IMR-90 (cell line): ENCODE data around the gene VKORC1L1. TPM values are rescaled to one million over a fixed set of nuclear protein-coding genes. Genes with fewer than 3 reads are reported as not detected.

ENCODE experiments used
- ATAC-seq: fragments of 200-7000 bp; cut with Tn5 transposase; 2 replicates; pipeline ENCODE4 v1.9.1; 2020; ENCODE audit warnings: low read depth, mild to moderate bottlenecking, moderate library complexity
- BruUV-seq: library from RNA; stranded (reverse); fragments of 400-500 nt; replicated peaks from 2 replicates; lab custom pipeline; 2021; lab: Mats Ljungman, UMichigan
- CTCF ChIA-PET: fragments of 300-600 bp; formaldehyde crosslinking; extraction: SDS; loops from one replicate; lab custom pipeline; 2021; ENCODE audit warnings: antibody characterized with exemption; lab: Yijun Ruan, JAX
- POLR2A ChIA-PET: fragments of 300-600 bp; sonication (Branson Sonifier 250); formaldehyde crosslinking; loops from one replicate; lab custom pipeline; 2022; ENCODE audit warnings: antibody characterized with exemption; ENCODE audit not compliant: unreplicated experiment; lab: Charles Lee
- DNase-seq: peaks from one replicate; pipeline ENCODE4 v3.0.0; 2013
- H2AFZ ChIP-seq: replicated peaks from 2 replicates; pipeline ENCODE3; 2013; ENCODE audit warnings: low read length, mild to moderate bottlenecking; ENCODE audit not compliant: poor library complexity
- H2AK5ac ChIP-seq: 2 replicates; pipeline ENCODE4 v1.6.1; 2013; ENCODE audit warnings: low read depth, low read length, inconsistent platforms
- H2AK9ac ChIP-seq: replicated peaks from 2 replicates; pipeline ENCODE3; 2013; ENCODE audit warnings: mild to moderate bottlenecking, low read depth, low read length, moderate library complexity; ENCODE audit not compliant: poor library complexity
- H2BK120ac ChIP-seq: 2 replicates; pipeline ENCODE4 v1.6.1; 2013; ENCODE audit warnings: low read depth, low read length, inconsistent platforms
- H2BK15ac ChIP-seq: 3 replicates; pipeline ENCODE4 v1.6.1; 2013; ENCODE audit warnings: low read depth, low read length, inconsistent platforms
- H2BK20ac ChIP-seq: 2 replicates; pipeline ENCODE4 v1.6.1; 2013; ENCODE audit warnings: low read depth, mild to moderate bottlenecking, inconsistent platforms, low read length, moderate library complexity
- H2BK5ac ChIP-seq: 2 replicates; pipeline ENCODE4 v1.6.1; 2013; ENCODE audit warnings: mild to moderate bottlenecking, low read depth, low read length, inconsistent platforms; ENCODE audit not compliant: poor library complexity, severe bottlenecking
- H3K14ac ChIP-seq: replicated peaks from 2 replicates; pipeline ENCODE4 v1.6.1; 2013; ENCODE audit warnings: low read depth, low read length, inconsistent platforms
- H3K18ac ChIP-seq: 2 replicates; pipeline ENCODE4 v1.6.1; 2013; ENCODE audit warnings: low read depth, low read length, control low read depth
- H3K23ac ChIP-seq: 2 replicates; pipeline ENCODE4 v1.6.1; 2013; ENCODE audit warnings: low read depth, low read length, inconsistent platforms
- H3K27ac ChIP-seq: 2 replicates; pipeline ENCODE4 v1.5.1; 2013; ENCODE audit warnings: mild to moderate bottlenecking, control low read depth, low read length; ENCODE audit not compliant: insufficient read depth
- H3K27me3 ChIP-seq: 2 replicates; pipeline ENCODE4 v1.6.1; 2013; ENCODE audit warnings: low read length; ENCODE audit not compliant: control insufficient read depth, insufficient read depth
- H3K36me3 ChIP-seq: 2 replicates; pipeline ENCODE4 v1.6.1; 2013; ENCODE audit warnings: low read length, mixed read lengths; ENCODE audit not compliant: control insufficient read depth, insufficient read depth
- H3K4ac ChIP-seq: 2 replicates; pipeline ENCODE4 v1.6.1; 2013; ENCODE audit warnings: low read depth, low read length, inconsistent platforms
- H3K4me1 ChIP-seq: 2 replicates; pipeline ENCODE4 v1.6.1; 2013; ENCODE audit warnings: low read length, mixed read lengths; ENCODE audit not compliant: control insufficient read depth, insufficient read depth
- H3K4me2 ChIP-seq: 2 replicates; pipeline ENCODE4 v1.6.1; 2013; ENCODE audit warnings: low read depth, mild to moderate bottlenecking, control low read depth, low read length, moderate library complexity
- H3K4me3 ChIP-seq: 2 replicates; pipeline ENCODE4 v1.5.1; 2013; ENCODE audit warnings: low read depth, mild to moderate bottlenecking, control low read depth, low read length, moderate library complexity; ENCODE audit not compliant: insufficient read depth
- H3K56ac ChIP-seq: 2 replicates; pipeline ENCODE4 v1.6.1; 2013; ENCODE audit warnings: low read length, inconsistent platforms; ENCODE audit not compliant: insufficient read depth; ENCODE audit errors: extremely low read depth
- H3K79me1 ChIP-seq, 2 experiments: 2 replicates each; pipeline ENCODE4 v1.6.1; 2013; ENCODE audit warnings: low read length in 2 of 2, inconsistent platforms in 1 of 2, low read depth in 1 of 2
- H3K9ac ChIP-seq: 2 replicates; pipeline ENCODE4 v1.6.1; 2013; ENCODE audit warnings: low read depth, low read length, control low read depth
- H3K9me1 ChIP-seq: 2 replicates; pipeline ENCODE4 v1.6.1; 2013; ENCODE audit warnings: low read length, inconsistent platforms; ENCODE audit not compliant: insufficient read depth
- H3K9me3 ChIP-seq: 2 replicates; pipeline ENCODE4 v1.6.1; 2013; ENCODE audit warnings: low read length; ENCODE audit not compliant: control insufficient read depth, insufficient read depth
- H4K20me1 ChIP-seq: 2 replicates; pipeline ENCODE4 v1.6.1; 2013; ENCODE audit warnings: low read length, inconsistent platforms; ENCODE audit not compliant: insufficient read depth
- H4K5ac ChIP-seq: 2 replicates; pipeline ENCODE4 v1.6.1; 2013; ENCODE audit warnings: mild to moderate bottlenecking, low read depth, low read length, control low read depth
- H4K8ac ChIP-seq, 2 experiments: 2 replicates each; pipeline ENCODE4 v1.6.1; 2013; ENCODE audit warnings: low read depth in 2 of 2, low read length in 2 of 2, control low read depth in 1 of 2, inconsistent platforms in 1 of 2
- H4K91ac ChIP-seq: 2 replicates; pipeline ENCODE4 v1.6.1; 2013; ENCODE audit warnings: low read depth, low read length, inconsistent platforms; ENCODE audit not compliant: insufficient read depth
- BHLHE40 ChIP-seq: fragments of 150-350 bp; IDR thresholded peaks from 2 replicates; pipeline ENCODE4 v1.6.1; 2016; ENCODE audit warnings: mild to moderate bottlenecking, low read depth, low read length
- CEBPB ChIP-seq: IDR thresholded peaks from 2 replicates; pipeline ENCODE4 v1.6.1; 2012; ENCODE audit warnings: low read depth, low read length, improper control_type of control experiment
- MAZ ChIP-seq: IDR thresholded peaks from 2 replicates; pipeline ENCODE4 v1.6.1; 2012; ENCODE audit warnings: low read depth, mild to moderate bottlenecking, low read length, improper control_type of control experiment, moderate library complexity, borderline replicate concordance
- MXI1 ChIP-seq: IDR thresholded peaks from 2 replicates; pipeline ENCODE4 v1.6.1; 2012; ENCODE audit warnings: low read depth, mild to moderate bottlenecking, low read length, moderate library complexity, borderline replicate concordance
- NFE2L2 ChIP-seq: fragments of 150-350 bp; IDR thresholded peaks from 2 replicates; pipeline ENCODE4 v1.6.1; 2016; ENCODE audit warnings: low read depth, mild to moderate bottlenecking, low read length
- POLR2A ChIP-seq: IDR thresholded peaks from 2 replicates; pipeline ENCODE4 v1.6.1; 2012; ENCODE audit warnings: mild to moderate bottlenecking, low read depth, low read length
- RAD21 ChIP-seq: IDR thresholded peaks from 2 replicates; pipeline ENCODE4 v1.6.1; 2012; ENCODE audit warnings: low read length, improper control_type of control experiment
- RCOR1 ChIP-seq: IDR thresholded peaks from 2 replicates; pipeline ENCODE4 v1.6.1; 2012; ENCODE audit warnings: mild to moderate bottlenecking, low read length, improper control_type of control experiment; ENCODE audit not compliant: insufficient replicate concordance
- SMC3 ChIP-seq: fragments of 150-350 bp; IDR thresholded peaks from 2 replicates; pipeline ENCODE4 v1.6.1; 2016; ENCODE audit warnings: low read depth, mild to moderate bottlenecking, antibody characterized with exemption, low read length, moderate library complexity
- WGBS, 2 experiments: methylation state at CpG; one replicate each; pipeline versions ENCODE4 v1.1.5 to v1.1.7; 2013; ENCODE audit warnings: missing lambda C conversion rate in 2 of 2; ENCODE audit not compliant: insufficient read length in 1 of 2; ENCODE audit errors: extremely low coverage in 2 of 2; 5-methylcytosine and 5-hydroxymethylcytosine counted together
- dilution Hi-C: fragments of 300-500 bp; cut with HindIII; formaldehyde crosslinking; loops from one replicate; pipeline ENCODE4 v1.14.3; 2018; ENCODE audit warnings: low sequenced_read_pairs; ENCODE audit not compliant: unreplicated experiment
- in situ Hi-C: fragments of 300-500 bp; cut with MboI; formaldehyde crosslinking; loops from 3 replicates; pipeline ENCODE4 v1.14.3; 2019; ENCODE audit warnings: low sequenced_read_pairs, inconsistent platforms, mixed read lengths
- intact Hi-C: fragments of 100-400 bp; cut with micrococcal nuclease; formaldehyde crosslinking; loops from 2 replicates; pipeline ENCODE4 v1.10.0; 2022
- polyA plus RNA-seq, 3 experiments: library from polyadenylated mRNA; depleted of rRNA; stranded (reverse); fragments of >200 nt; gene quantifications; 2 replicates each; pipeline ENCODE4 v1.2.3, GENCODE V29; 2012; ENCODE audit warnings: low replicate concordance in 1 of 3
- total RNA-seq: library from RNA; depleted of rRNA; stranded (reverse); fragments of >200 nt; gene quantifications from 2 replicates; pipeline ENCODE4 v1.2.3, GENCODE V29; 2012
- TF ChIP-seq, protein P1 (sequence below): fragments of 150-350 bp; IDR thresholded peaks from 2 replicates; pipeline ENCODE4 v1.6.1; 2016; ENCODE audit warnings: low read depth, mild to moderate bottlenecking, low read length, moderate library complexity, borderline replicate concordance

VKORC1L1 gene
- total and polyA plus RNA-seq, 2 of the 4 experiments (the other 2 are of a cell fraction): 12.5 to 14.5 TPM

GRCh38 chr7:65953001-65953720, 80.3 kb downstream of the VKORC1L1 start:
- DNase-seq (no peak), ATAC-seq (no peak)
- Histone ChIP-seq H3K36me3 (peaks cover 11% of the 10 kb centered on the region), H2BK20ac (no peak overlapping the region), H3K4me2 (no peak overlapping the region), H2AK9ac (no peak overlapping the region), H2BK15ac (no peak overlapping the region), H2AFZ (no peak overlapping the region), H3K18ac (no peak overlapping the region), H4K5ac (no peak overlapping the region), H2AK5ac (no peak overlapping the region), H3K4ac (no peak overlapping the region), H4K20me1 (no peaks in the 10 kb centered on the region; the same call in 1 of the 2 replicates), H3K23ac (no peak overlapping the region), H3K14ac (no peak overlapping the region), H4K8ac (no peak overlapping the region), H2BK5ac (no peak overlapping the region), H3K9ac (no peak overlapping the region), H3K79me1 (peaks cover 15 to 19% of the 10 kb centered on the region in 2 experiments), H3K9me3 (no peaks in the 10 kb centered on the region), H3K27me3 (no peaks in the 10 kb centered on the region), H3K27ac (no peak overlapping the region), H3K56ac (no peak overlapping the region), H3K4me3 (no peak overlapping the region), H4K91ac (no peak overlapping the region), H3K4me1 (no peaks in the 10 kb centered on the region), H2BK120ac (no peak overlapping the region), H3K9me1 (0 out of 2 replicates have a peak, but pooled peaks cover 3% of the 10 kb centered on the region)
- BruUV-seq: no TSS peak
- intact Hi-C loops (no loop called here), in situ Hi-C loops (loop anchor here (25.0 kb wide), 1 partner anchor 216 kb away; no protein-coding TSS in a partner anchor), dilution Hi-C loops (no loop called here)
- CTCF ChIA-PET: no interaction called here
- WGBS, 2 experiments: no CpG with 5 or more reads among the region's 5 CpGs
- no peak for TF ChIP-seq BHLHE40
- no peak for TF ChIP-seq POLR2A
- TF ChIP-seq, protein P1, sequence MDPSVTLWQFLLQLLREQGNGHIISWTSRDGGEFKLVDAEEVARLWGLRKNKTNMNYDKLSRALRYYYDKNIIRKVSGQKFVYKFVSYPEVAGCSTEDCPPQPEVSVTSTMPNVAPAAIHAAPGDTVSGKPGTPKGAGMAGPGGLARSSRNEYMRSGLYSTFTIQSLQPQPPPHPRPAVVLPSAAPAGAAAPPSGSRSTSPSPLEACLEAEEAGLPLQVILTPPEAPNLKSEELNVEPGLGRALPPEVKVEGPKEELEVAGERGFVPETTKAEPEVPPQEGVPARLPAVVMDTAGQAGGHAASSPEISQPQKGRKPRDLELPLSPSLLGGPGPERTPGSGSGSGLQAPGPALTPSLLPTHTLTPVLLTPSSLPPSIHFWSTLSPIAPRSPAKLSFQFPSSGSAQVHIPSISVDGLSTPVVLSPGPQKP: no peak
- no peak for TF ChIP-seq MXI1
- TF ChIP-seq NFE2L2: no peak
- TF ChIP-seq CEBPB: no peak
- TF ChIP-seq SMC3: no peak
- no peak for TF ChIP-seq RCOR1
- no peak for TF ChIP-seq RAD21
- TF ChIP-seq MAZ: no peak
- POLR2A ChIA-PET: no interaction called here
